ENCODE data around the gene PRAMEF13. TPM values are rescaled to one million over a fixed set of nuclear protein-coding genes. Genes with fewer than 3 reads are reported as not detected.
"Not testable (repeated sequence)": the region's sequence is repeated elsewhere in the genome, so short reads cannot be mapped to it uniquely, and the experiment has no call there.

Gene PRAMEF13
- total and polyA plus RNA-seq, 10 of the 15 experiments (the other 5 are each of a cell fraction or from before 2014, with no cell fraction given) = not detected

- H3K4me3 ChIP-seq; POLR2A ChIA-PET; H3K9me3 ChIP-seq (replicated peaks; ENCODE audit: control insufficient read depth, insufficient read depth, low read length); SMC1A ChIA-PET (ENCODE audit: uncharacterized antibody, unreplicated experiment); intact Hi-C loops (cut with micrococcal nuclease; ENCODE audit: unreplicated experiment); ATAC-seq; H4K20me1 ChIP-seq (ENCODE audit: control insufficient read depth, insufficient read depth); H3K79me2 ChIP-seq (ENCODE audit: control insufficient read depth, insufficient read depth, low read length); H3K4me1 ChIP-seq (ENCODE audit: control insufficient read depth, insufficient read depth, low read length); H3K9ac ChIP-seq (ENCODE audit: control insufficient read depth, insufficient read depth, low read length); H3K27ac ChIP-seq (ENCODE audit: control insufficient read depth, insufficient read depth); H3K36me3 ChIP-seq (ENCODE audit: control insufficient read depth in 2 of 2, insufficient read depth in 2 of 2, low read length in 1 of 2); RAD21 ChIA-PET (ENCODE audit: unreplicated experiment); DNase-seq (ENCODE audit: low read depth, low spot score); H3K4me2 ChIP-seq (ENCODE audit: control insufficient read depth, insufficient read depth); FAIRE-seq; H2AFZ ChIP-seq (ENCODE audit: control insufficient read depth, low read depth, low read length); in situ Hi-C loops (cut with MboI); CTCF ChIA-PET; H3K27me3 ChIP-seq (replicated peaks in 1 of 2; ENCODE audit: control insufficient read depth in 2 of 2, insufficient read depth in 2 of 2, low read length in 1 of 2); BruUV-seq (replicated peaks): not testable (repeated sequence)
- 0% methylated on average over 1 of the region's 5 CpGs for WGBS (ENCODE audit: insufficient coverage, insufficient replicate concordance, low lambda C conversion rate, missing lambda C conversion rate)
These were observed 45.3 kb downstream of the PRAMEF13 start, which contains the start of gene PRAMEF26 for GRCh38 chr1:13155909-13156308. TSS of gene PRAMEF26 (minus strand) at chr1:13156009. CDS start at chr1:13153095, 2,914 bp downstream.

Other genes with a start within 250 kb of the PRAMEF13 start
Only the 7 nearest of the 16 such genes appear.
- not detected in 2 replicates for gene HNRNPCL2, start 84.6 kb downstream of the PRAMEF13 start, total RNA-seq (2014; rRNA removed)
- not detected in 2 replicates for gene HNRNPCL2, start 84.6 kb downstream of the PRAMEF13 start, total RNA-seq (2014; rRNA removed; fragmentation: Illumina TruSeq; extraction: Trizol)
- not detected in 2 replicates for gene HNRNPCL2, start 84.6 kb downstream of the PRAMEF13 start, total RNA-seq (2021)
- gene HNRNPCL2, start 84.6 kb downstream of the PRAMEF13 start, polyA plus RNA-seq (2011; rRNA removed) = not detected in 2 replicates
- not detected in 2 replicates for gene HNRNPCL2, start 84.6 kb downstream of the PRAMEF13 start, polyA plus RNA-seq (2014; fragmentation: Illumina TruSeq; extraction: Trizol)
- not detected for gene HNRNPCL2, start 84.6 kb downstream of the PRAMEF13 start, polyA plus RNA-seq (2014; fragmentation: Nextera tagmentation; extraction: Ambion mirVana)
- gene HNRNPCL2, start 84.6 kb downstream of the PRAMEF13 start, polyA plus RNA-seq (2014; rRNA removed) = not detected in 2 replicates
- gene HNRNPCL2, start 84.6 kb downstream of the PRAMEF13 start, polyA plus RNA-seq (2016; fragmentation: Nextera tagmentation; extraction: Ambion mirVana) = not detected
- gene PRAMEF26, start 45.4 kb downstream of the PRAMEF13 start, total RNA-seq (2014; rRNA removed) = not detected in 2 replicates
- gene PRAMEF26, start 45.4 kb downstream of the PRAMEF13 start, total RNA-seq (2014; rRNA removed; fragmentation: Illumina TruSeq; extraction: Trizol) = not detected in 2 replicates
- not detected in 2 replicates for gene PRAMEF26, start 45.4 kb downstream of the PRAMEF13 start, total RNA-seq (2021)
- not detected in 2 replicates for gene PRAMEF26, start 45.4 kb downstream of the PRAMEF13 start, polyA plus RNA-seq (2011; rRNA removed)
- not detected in 2 replicates for gene PRAMEF26, start 45.4 kb downstream of the PRAMEF13 start, polyA plus RNA-seq (2014; fragmentation: Illumina TruSeq; extraction: Trizol)
- not detected for gene PRAMEF26, start 45.4 kb downstream of the PRAMEF13 start, polyA plus RNA-seq (2014; fragmentation: Nextera tagmentation; extraction: Ambion mirVana)
- not detected in 2 replicates for gene PRAMEF26, start 45.4 kb downstream of the PRAMEF13 start, polyA plus RNA-seq (2014; rRNA removed)
- gene PRAMEF26, start 45.4 kb downstream of the PRAMEF13 start, polyA plus RNA-seq (2016; fragmentation: Nextera tagmentation; extraction: Ambion mirVana) = not detected
- not detected in 2 replicates for gene HNRNPCL4, start 35.8 kb downstream of the PRAMEF13 start, total RNA-seq (2014; rRNA removed)
- gene HNRNPCL4, start 35.8 kb downstream of the PRAMEF13 start, total RNA-seq (2014; rRNA removed; fragmentation: Illumina TruSeq; extraction: Trizol) = not detected in 2 replicates
- not detected in 2 replicates for gene HNRNPCL4, start 35.8 kb downstream of the PRAMEF13 start, total RNA-seq (2021)
- 0.08 TPM in 1 of 2 replicates, not detected in the other for gene HNRNPCL4, start 35.8 kb downstream of the PRAMEF13 start, polyA plus RNA-seq (2011; rRNA removed)
- not detected in 2 replicates for gene HNRNPCL4, start 35.8 kb downstream of the PRAMEF13 start, polyA plus RNA-seq (2014; fragmentation: Illumina TruSeq; extraction: Trizol)
- gene HNRNPCL4, start 35.8 kb downstream of the PRAMEF13 start, polyA plus RNA-seq (2014; fragmentation: Nextera tagmentation; extraction: Ambion mirVana) = not detected
- gene HNRNPCL4, start 35.8 kb downstream of the PRAMEF13 start, polyA plus RNA-seq (2014; rRNA removed) = not detected in 2 replicates
- gene HNRNPCL4, start 35.8 kb downstream of the PRAMEF13 start, polyA plus RNA-seq (2016; fragmentation: Nextera tagmentation; extraction: Ambion mirVana) = not detected
- gene PRAMEF9, start 29.6 kb downstream of the PRAMEF13 start, total RNA-seq (2014; rRNA removed) = not detected in 2 replicates
- not detected in 2 replicates for gene PRAMEF9, start 29.6 kb downstream of the PRAMEF13 start, total RNA-seq (2014; rRNA removed; fragmentation: Illumina TruSeq; extraction: Trizol)
- gene PRAMEF9, start 29.6 kb downstream of the PRAMEF13 start, total RNA-seq (2021) = not detected in 2 replicates
- not detected in 2 replicates for gene PRAMEF9, start 29.6 kb downstream of the PRAMEF13 start, polyA plus RNA-seq (2011; rRNA removed)
- not detected in 2 replicates for gene PRAMEF9, start 29.6 kb downstream of the PRAMEF13 start, polyA plus RNA-seq (2014; fragmentation: Illumina TruSeq; extraction: Trizol)
- not detected for gene PRAMEF9, start 29.6 kb downstream of the PRAMEF13 start, polyA plus RNA-seq (2014; fragmentation: Nextera tagmentation; extraction: Ambion mirVana)
- gene PRAMEF9, start 29.6 kb downstream of the PRAMEF13 start, polyA plus RNA-seq (2014; rRNA removed) = not detected in 2 replicates
- gene PRAMEF9, start 29.6 kb downstream of the PRAMEF13 start, polyA plus RNA-seq (2016; fragmentation: Nextera tagmentation; extraction: Ambion mirVana) = not detected
- not detected in 2 replicates for gene PRAMEF18, start 24.7 kb upstream of the PRAMEF13 start, total RNA-seq (2014; rRNA removed)
- not detected in 2 replicates for gene PRAMEF18, start 24.7 kb upstream of the PRAMEF13 start, total RNA-seq (2014; rRNA removed; fragmentation: Illumina TruSeq; extraction: Trizol)
- not detected in 2 replicates for gene PRAMEF18, start 24.7 kb upstream of the PRAMEF13 start, total RNA-seq (2021)
- gene PRAMEF18, start 24.7 kb upstream of the PRAMEF13 start, polyA plus RNA-seq (2011; rRNA removed) = not detected in 2 replicates
- gene PRAMEF18, start 24.7 kb upstream of the PRAMEF13 start, polyA plus RNA-seq (2014; fragmentation: Illumina TruSeq; extraction: Trizol) = not detected in 2 replicates
- not detected for gene PRAMEF18, start 24.7 kb upstream of the PRAMEF13 start, polyA plus RNA-seq (2014; fragmentation: Nextera tagmentation; extraction: Ambion mirVana)
- not detected in 2 replicates for gene PRAMEF18, start 24.7 kb upstream of the PRAMEF13 start, polyA plus RNA-seq (2014; rRNA removed)
- gene PRAMEF18, start 24.7 kb upstream of the PRAMEF13 start, polyA plus RNA-seq (2016; fragmentation: Nextera tagmentation; extraction: Ambion mirVana) = not detected
- not detected in 2 replicates for gene PRAMEF5, start 52.8 kb upstream of the PRAMEF13 start, total RNA-seq (2014; rRNA removed)
- gene PRAMEF5, start 52.8 kb upstream of the PRAMEF13 start, total RNA-seq (2014; rRNA removed; fragmentation: Illumina TruSeq; extraction: Trizol) = not detected in 2 replicates
- gene PRAMEF5, start 52.8 kb upstream of the PRAMEF13 start, total RNA-seq (2021) = not detected in 2 replicates
- not detected in 2 replicates for gene PRAMEF5, start 52.8 kb upstream of the PRAMEF13 start, polyA plus RNA-seq (2011; rRNA removed)
- gene PRAMEF5, start 52.8 kb upstream of the PRAMEF13 start, polyA plus RNA-seq (2014; fragmentation: Illumina TruSeq; extraction: Trizol) = not detected in 2 replicates
- gene PRAMEF5, start 52.8 kb upstream of the PRAMEF13 start, polyA plus RNA-seq (2014; fragmentation: Nextera tagmentation; extraction: Ambion mirVana) = not detected
- not detected in 2 replicates for gene PRAMEF5, start 52.8 kb upstream of the PRAMEF13 start, polyA plus RNA-seq (2014; rRNA removed)
- gene PRAMEF5, start 52.8 kb upstream of the PRAMEF13 start, polyA plus RNA-seq (2016; fragmentation: Nextera tagmentation; extraction: Ambion mirVana) = not detected
- not detected in 2 replicates for gene PRAMEF8, start 83.7 kb upstream of the PRAMEF13 start, total RNA-seq (2014; rRNA removed)
- not detected in 2 replicates for gene PRAMEF8, start 83.7 kb upstream of the PRAMEF13 start, total RNA-seq (2014; rRNA removed; fragmentation: Illumina TruSeq; extraction: Trizol)
- gene PRAMEF8, start 83.7 kb upstream of the PRAMEF13 start, total RNA-seq (2021) = not detected in 2 replicates
- gene PRAMEF8, start 83.7 kb upstream of the PRAMEF13 start, polyA plus RNA-seq (2011; rRNA removed) = not detected in 2 replicates
- gene PRAMEF8, start 83.7 kb upstream of the PRAMEF13 start, polyA plus RNA-seq (2014; fragmentation: Illumina TruSeq; extraction: Trizol) = not detected in 2 replicates
- not detected for gene PRAMEF8, start 83.7 kb upstream of the PRAMEF13 start, polyA plus RNA-seq (2014; fragmentation: Nextera tagmentation; extraction: Ambion mirVana)
- gene PRAMEF8, start 83.7 kb upstream of the PRAMEF13 start, polyA plus RNA-seq (2014; rRNA removed) = not detected in 2 replicates
- gene PRAMEF8, start 83.7 kb upstream of the PRAMEF13 start, polyA plus RNA-seq (2016; fragmentation: Nextera tagmentation; extraction: Ambion mirVana) = not detected